Middle frontal gyrus (tissue), 1 donor: Measurements from ENCODE around the gene SYNE1.
"Not testable (repeated sequence)": the region's sequence is repeated elsewhere in the genome, so short reads cannot be mapped to it uniquely, and the experiment has no call there.

Source experiments
- DNase-seq: peaks from one replicate; pipeline ENCODE4 v3.0.0-alpha.2; 2015; ENCODE audit warnings: low spot score; ENCODE audit errors: extremely low spot score

Gene SYNE1

DNA sequence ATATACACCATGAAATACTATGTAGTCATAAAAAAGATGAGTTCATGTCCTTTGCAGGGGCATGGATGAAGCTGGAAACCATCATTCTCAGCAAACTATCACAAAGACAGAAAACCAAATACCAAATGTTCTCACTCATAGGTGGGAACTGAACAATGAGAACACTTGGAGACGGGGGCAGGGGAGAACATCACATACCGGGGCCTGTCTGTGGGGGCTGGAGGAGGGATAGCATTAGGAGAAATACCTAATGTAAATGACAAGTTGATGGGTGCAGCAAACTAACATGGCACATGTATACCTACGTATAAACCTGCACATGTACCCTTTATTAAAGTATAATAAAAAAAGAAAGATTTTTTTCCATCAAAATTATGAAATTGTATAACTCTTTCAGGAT, 22.4 kb downstream of the SYNE1 start:
- DNase-seq, result not testable (repeated sequence)

DNA sequence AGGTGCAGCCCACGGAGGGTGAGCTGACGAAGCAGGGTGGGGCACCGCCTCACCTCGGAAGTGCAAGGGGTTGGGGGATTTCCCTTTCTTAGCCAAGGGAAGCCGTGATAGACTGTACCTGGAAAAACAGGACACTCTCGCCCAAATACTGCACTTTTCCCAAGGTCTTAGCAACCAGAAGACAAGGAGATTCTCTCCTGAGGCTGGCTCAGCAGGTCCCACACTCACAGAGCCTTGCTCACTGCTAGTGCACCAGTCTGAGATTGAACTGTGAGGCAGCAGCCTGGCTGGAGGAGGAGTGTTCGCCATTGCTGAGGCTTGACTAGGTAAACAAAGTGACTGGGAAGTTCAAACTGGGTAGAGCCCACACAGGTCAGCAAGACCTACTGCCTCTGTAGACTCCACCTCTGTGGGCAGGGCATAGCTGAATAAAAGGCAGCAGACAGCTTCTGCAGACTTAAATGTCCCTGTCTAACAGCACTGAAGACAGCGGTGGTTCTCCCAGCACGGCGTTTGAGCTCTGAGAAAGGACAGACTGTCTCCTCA, 28.0 kb downstream of the SYNE1 start:
- no peak for DNase-seq

DNA sequence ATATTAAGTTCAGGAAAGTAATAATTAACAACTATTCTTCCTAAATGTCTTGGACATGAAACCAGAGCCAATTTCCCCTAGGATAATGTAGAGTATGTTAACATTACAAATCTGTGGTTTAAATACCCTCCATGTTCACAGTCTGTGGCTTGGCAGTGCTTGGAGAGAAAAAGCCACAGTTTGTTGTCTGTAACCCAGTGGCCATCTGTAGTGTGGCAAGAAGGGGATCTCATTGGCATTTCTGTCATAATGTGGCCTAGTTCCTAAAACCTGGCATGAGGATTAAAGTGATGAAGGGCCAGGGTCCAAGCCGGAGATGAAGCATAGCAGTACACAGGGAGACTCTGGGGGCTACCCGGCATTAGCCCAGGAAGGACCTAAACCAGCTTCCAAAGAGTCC, 31.2 kb downstream of the SYNE1 start:
- DNase-seq, result no peak

DNA sequence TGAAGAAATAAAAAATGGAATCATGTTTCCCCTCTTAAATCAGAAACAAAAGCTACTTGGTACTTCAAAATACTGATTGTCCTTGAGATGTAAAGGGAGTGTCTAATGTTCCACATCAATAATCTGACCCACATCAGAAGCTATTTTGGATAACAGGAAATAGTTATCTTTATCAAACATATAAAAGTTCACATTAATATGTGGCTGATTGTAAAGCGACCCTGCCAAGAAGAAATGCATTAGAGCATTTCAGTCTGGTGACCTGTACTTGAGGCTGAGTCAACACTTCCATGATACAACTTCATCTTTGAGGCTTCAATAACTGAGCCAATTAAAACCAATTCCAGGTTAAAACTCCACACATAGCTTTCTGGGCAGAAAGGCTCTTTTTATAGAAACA, 31.8 kb downstream of the SYNE1 start:
- DNase-seq, result no peak

DNA sequence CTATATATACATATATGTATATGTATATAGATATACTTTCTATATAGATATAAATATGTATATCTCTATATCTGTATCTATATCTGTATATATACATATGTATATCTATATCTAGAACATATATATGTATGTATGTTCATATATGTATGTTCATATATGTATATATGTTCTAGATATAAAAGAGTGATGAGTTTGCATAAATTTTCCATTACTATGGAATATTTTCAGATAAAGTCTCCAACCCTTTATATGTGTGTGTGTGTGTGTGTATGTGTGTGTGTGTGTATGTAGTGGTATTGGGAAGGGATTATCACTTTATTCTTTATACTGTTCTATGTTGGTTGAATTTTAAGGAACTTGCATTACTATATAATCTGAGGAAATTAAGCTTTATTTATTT, 33.3 kb downstream of the SYNE1 start:
- DNase-seq, result no peak

DNA sequence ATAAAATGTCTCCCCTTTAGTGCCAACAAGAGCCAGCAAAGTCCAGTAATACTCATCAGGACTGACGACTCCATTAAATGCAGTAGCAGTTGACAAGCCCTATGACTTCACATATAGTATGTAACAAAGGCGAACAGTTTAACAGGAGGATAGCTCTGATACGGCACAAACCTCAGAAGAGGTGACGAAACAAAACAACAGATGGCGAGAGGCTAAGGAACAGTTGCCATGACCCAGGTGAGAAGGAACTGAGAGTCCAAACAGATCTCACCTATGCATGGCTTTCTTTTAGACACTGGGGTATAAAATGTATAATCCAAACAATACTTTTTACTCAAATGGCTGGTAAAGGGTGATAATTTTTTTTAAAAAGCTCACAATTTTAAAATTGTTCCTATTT, 37.1 kb downstream of the SYNE1 start:
- DNase-seq, result no peak

DNA sequence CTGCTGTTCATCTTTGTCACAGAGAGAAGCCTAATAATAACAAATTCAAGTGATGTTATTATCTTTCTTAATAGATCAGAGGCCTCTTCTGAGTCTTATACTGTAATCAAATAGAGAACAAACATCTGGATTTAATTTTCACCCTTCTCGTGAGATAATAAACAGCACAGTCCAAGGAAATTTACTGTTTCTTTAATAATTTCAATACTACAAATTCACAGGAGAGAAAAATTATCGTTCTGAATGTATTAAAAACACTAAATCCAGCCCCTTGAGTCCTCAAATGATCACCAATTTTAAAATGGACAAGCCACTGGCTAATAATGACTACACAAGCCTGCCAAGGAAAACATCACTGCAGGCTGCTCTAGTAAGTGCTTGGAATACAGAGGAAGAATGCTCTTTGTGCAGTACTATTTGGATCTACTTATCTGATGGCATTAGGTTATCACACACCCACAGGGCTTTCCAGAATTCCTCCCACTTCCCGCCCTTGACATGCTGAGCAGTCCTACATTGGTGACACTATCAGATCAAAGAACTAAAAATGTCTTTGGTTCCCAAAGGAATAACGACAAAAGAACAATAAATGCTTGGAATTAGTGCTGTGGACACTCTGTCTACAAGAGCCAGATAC, 38.1 kb downstream of the SYNE1 start:
- DNase-seq, result no peak

DNA sequence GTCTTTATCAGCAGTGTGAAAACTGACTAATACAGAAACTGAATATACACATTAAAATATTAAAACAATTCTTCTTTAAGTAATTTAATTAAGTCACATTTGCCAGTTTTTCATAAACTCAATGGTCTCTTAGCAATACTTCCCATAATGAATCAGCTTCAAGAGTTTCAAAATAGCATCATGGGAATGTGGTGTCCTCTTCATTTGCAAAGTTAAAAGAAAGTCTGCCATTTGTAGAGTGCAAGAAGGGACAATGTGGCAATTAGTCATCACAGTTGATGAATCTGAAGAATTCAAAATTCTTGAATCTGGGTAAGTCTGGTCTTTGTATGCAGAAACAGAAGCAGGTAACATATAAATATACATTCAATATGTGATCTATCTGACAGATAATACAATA, 38.7 kb downstream of the SYNE1 start:
- no peak for DNase-seq

DNA sequence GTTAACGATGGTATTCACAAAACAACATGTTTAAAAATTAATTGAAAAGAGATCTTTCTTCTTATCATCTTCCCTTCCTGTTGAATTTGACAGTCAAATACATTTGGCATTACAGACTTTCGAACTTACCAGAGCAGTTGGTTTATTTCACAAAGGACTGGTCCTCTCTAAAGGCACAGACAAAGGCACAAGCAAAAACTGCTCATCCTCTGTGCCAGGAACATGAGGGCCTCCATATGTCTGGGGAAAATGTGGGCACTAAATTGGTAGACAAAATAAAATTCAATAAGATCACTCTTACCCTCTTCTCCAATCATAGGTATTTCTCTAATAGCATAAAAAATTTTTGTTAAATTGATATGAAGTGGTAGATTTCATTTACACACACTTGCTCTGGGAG, 40.4 kb downstream of the SYNE1 start:
- DNase-seq, result no peak

DNA sequence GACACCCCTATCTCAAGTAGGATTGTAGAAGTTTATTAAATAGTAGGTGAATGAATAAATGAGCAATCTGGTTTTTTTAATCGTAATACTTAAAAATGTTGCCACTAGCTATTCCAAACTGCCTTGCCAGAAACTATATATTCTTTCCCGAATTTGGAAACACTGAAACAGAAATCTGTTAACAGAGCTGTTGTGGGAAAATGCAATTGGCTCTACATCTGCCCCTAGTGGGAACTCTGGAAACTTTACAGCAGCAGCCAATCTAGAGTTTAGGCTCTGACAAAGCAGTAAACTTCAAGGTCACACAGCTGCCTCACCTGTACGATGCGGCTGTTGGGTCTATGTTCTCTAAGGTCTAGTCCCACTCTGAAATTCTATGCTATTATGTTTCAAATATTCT, 41.7 kb downstream of the SYNE1 start:
- peak; percentile 46 for DNase-seq

DNA sequence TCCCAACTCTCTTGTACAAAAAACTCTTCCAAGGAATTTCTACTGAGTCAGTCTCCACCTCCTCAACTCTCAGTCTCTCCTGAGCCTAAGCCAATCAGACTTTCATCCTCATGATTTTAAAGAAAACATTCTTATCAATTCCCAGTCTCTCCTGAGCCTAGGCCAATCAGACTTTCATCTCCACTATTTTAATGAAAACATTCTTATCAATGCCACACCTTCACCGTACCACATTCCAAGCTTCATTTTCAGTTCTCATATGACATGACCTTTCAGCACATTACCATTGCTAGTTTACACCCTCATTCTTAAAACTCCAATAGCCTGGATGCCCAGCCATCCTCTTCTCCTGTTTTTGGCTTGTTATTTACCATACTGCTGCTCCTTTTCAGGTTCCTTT, 42.5 kb downstream of the SYNE1 start:
- no peak for DNase-seq

DNA sequence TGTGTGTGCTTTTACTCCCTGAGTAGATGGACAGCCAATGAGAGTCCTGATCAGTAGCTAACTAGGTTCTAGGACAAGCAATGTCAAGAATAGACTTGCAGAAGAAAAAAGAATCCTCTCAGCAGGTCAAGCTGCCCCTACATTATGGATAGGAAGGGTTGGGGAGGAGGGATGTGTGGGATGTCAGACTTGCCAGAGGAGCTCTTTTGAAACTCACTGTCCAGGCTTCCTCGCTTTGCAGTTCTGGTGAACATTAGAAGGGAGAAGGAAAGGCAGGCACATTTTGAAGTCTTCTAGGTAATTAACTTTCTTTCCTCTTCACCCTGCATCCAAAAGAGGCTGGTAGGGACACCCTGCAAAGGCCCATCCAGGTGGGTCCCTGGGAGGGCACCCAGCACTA, 48.7 kb downstream of the SYNE1 start:
- no peak for DNase-seq

DNA sequence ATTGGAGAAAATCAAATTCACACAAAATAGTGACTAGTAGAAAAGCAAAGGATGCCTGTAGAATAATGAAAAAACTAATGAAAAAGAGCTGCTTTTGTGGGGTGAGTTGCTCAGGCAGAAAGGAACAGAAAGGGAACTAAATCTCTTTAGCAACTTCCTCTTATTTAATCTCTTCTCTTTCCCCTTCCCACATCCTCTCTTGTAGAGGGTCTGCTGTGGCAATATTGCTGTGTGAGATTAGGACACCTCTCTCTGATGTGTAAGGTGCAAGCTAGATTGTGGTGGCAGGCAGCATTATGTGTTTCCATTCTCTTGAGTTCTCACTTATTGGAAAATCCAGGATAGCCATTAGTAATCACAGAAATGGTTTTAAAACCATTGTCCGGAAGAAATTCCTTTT, 49.7 kb downstream of the SYNE1 start:
- DNase-seq, result no peak

DNA sequence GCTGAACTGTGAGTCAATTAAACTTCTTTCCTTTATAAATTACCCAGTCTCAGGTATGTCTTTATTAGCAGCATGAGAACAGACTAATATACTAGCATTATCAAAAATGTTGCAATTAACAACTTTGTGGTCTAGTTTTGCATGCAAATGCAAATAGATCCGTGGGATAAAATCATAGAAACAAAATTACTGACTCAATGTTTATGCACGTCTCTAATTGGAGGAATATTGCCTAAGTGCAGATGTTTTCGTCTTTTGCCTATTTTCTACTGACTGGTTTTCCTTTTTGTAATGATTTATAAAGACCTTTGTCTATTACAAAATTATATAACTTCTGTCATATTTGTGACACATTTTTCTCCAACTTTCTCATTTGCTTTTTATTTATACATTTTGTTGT, 51.9 kb downstream of the SYNE1 start:
- DNase-seq, result no peak

DNA sequence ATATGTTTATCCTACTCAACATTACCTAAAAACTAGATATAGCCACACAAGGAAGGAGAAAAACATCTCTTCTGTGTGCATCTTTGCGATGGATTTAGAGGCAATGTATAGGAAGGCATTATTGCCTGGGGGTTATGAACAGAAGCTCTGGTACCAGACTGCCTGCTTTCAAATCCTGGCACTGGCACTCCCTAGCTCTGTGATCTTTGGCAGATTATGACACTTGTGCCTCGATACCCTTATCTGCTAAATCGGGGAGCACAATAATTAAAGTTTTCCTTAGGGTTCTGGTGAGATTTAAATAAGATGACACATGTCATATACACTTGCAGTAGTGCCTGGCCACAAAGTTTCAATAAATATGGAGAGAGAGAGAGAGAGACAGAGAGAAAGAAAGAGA, 53.3 kb downstream of the SYNE1 start:
- no peak for DNase-seq

DNA sequence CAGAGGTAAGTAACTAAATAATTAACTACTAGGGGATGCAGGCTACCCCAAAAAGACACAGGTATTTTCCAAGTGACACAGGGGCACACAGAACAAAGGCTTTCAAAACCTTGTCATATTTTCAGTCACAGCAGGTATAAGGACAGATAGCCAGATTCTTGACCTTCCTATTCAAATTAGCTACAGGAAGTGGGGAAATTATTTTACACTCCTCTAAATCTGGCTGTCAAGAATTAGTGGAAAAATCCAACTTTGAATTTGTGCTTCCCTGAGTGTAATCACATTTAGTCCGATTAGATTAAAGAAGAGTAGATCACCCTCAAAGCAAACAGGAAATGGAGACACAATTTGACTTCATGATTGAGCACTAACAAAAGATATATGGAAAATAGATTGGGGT, 60.6 kb downstream of the SYNE1 start:
- DNase-seq, result no peak

DNA sequence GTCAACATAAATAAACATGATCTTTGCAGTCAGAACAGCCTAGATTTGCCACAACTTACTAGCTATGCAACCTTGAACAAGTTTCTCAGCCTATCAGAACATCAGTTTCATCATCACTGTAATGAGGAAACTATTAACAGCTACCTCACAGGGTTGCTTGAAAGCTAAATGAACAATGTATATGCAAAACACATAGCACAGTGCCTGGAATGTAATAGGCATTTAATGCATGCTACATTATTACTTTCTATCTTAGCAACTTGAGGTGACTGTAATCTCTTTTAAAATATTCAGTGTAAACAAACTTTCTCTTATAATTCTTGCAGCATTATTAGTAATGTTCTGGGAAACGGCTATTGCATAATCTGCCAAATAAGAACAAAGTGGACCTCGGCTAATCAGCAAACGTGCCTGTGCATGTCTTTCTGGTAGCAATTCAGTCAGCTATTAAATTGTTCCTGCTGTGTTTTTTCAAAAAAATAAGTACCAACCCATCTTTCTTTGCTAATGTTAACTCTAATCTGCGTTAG, 61.5 kb downstream of the SYNE1 start:
- DNase-seq, result no peak

DNA sequence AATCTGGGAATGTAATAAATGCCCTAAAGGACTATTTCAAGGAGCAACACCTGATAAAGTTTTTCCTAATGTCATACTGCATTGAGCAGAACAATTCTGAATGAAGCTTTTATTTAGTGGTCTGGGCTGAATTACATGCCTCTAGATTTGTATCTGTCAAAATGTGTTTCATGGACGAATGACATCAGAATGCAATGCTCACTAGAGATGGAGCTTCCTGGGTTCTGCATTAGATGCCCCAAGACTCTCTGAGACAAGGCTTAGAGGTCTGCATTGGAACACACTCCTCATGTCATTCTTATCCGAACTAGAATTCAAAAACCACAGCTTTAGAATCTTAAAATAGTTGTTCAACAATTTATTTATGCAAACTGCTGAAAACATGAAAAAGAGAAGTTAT, 62.0 kb downstream of the SYNE1 start:
- no peak for DNase-seq

DNA sequence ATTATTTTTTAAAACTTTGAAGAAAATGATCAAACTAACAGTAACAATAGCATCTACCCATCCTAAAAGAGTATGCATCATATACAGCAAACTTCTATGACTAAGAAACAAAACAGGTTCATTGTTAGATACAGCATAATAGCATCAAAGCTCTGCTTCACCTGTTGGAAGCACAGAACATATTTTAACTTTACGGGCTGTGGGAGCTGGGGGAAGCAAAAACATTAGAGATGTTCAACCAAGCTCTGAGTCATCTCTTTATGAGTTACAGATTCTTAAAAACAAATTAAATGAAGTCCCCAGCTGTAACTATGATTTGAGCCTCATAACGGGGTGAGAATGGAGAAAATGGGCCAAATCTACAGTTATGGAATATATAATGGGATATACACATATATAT, 63.4 kb downstream of the SYNE1 start:
- no peak for DNase-seq

DNA sequence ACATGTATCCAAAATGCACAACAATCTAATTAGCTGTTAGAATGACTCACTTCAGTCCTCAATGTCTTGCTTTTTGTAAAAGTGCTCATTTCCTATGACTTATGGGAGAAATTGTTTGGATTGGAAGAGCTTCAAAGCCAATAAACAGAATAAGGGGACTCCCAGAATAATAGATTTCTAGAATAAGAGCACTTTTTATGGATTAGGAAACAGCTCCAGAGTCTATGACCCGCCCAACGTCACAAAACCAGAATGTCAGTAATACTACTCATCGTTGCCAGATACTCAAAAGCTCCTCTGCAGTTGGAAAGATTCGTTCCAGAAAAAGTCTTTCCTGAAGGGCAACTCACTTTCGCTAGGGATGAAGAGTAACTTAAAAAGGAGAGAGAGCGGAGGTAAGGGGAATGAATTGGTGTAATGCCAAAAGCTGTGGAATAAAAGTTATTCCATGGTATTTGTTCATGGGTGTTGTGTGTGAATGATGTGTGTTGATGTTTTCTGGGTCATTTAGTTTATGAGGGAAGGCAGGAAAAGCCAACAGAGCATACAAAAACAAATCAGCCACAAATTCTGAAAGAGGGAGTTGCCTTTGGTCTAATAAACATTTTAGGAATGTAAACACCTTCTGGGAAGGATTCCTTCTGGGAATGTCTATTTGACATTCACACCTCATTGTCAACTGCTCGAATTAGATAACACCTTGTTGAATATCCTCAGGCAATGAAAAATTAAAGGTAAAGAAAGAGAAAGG, 64.6 kb downstream of the SYNE1 start:
- no peak for DNase-seq

DNA sequence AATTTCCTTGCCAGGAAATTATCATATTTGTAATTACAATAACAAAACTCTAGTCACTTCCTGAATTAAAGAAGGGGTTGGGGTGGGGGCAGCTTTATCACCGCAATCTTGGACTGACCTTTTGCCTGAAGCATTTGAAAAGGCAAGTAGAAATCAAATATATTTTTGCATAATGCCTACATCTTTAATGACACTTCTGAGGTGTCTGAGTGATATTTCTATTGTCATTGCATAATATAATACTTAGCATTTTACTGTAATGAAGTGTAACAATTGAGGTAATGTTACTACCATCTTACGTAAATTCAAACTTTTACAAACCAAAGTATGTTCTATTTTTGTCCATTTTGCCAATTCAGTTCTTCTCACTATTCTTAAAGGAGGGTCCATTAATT, 65.2 kb downstream of the SYNE1 start:
- no peak for DNase-seq

DNA sequence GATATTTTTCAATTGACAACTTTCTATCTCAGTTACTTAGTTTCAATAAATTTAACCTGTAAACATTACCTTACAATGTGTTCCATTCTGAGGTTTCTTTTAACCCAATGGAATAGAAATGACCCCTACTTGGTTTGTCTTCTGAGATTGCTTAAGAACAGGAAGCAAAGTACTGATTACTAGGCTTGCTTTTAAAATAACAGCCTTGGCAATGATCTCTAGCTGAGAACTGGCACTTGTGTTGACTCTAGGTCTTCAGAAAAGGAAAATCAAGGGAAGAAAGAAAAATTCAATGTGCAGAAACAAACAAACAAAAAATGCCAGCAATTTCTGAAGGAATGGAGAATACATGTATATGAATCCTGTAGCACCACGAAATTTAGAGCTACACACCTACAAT, 66.1 kb downstream of the SYNE1 start:
- no peak for DNase-seq
